ENCODE data around the gene LRP1B.

LRP1B gene

DNA sequence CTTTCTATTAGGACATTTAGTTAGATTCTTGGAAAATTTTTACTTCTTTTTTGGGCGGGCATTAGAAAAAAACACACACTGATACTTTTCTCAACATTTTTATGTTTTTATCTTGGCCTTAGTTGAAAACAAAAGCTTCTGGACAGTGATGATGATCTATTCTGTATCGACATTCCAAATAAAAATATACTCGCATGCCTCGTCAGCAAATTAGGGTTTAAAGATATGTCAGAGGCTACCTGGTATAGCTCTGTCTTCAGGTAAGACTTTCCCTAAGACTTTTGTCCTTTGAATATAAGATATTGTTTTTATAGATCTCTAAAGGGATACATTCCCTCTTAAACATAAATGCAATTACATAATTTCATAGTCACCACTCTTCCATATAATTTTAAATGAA is 816.8 kb downstream of the LRP1B start:
- TF ChIP-seq ZNF274 (IDR thresholded peaks at IDR 0.05; ENCODE audit: low read depth, low read length): no peak
- H3K4me3 ChIP-seq (ENCODE audit: low read length): no peak overlapping the region

GRCh38 chr2:141311430-141311829 is 819.4 kb downstream of the LRP1B start:
- TF ChIP-seq ZNF274 (IDR thresholded peaks at IDR 0.05; ENCODE audit: low read depth, low read length): no peak
- no peak overlapping the region for H3K4me3 ChIP-seq (ENCODE audit: low read length)

GRCh38 chr2:141306368-141306767 is 824.4 kb downstream of the LRP1B start:
- H3K4me3 ChIP-seq (ENCODE audit: low read length): no peak overlapping the region
- no peak for TF ChIP-seq ZNF274 (IDR thresholded peaks at IDR 0.05; ENCODE audit: low read depth, low read length)

DNA sequence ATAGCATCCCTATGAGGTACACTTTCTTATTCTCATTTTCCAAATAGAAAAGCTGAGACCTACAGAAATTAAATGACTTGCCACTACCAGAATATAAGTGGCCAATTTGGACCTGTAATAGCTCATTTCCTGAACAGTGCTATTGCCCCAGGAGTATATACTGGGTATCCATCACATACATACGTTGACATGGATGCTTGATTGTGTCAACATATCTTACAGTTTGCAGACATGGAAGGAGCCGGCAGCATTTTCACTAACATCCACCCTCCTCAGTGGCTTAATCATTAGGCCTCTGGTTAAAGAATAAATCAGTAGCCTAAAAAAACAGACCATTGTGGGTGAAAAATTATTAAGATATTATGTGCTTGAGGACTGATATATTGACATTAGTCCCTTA is 829.3 kb downstream of the LRP1B start:
- H3K4me3 ChIP-seq (ENCODE audit: low read length): no peak overlapping the region
- no peak for TF ChIP-seq ZNF274 (IDR thresholded peaks at IDR 0.05; ENCODE audit: low read depth, low read length)

GRCh38 chr2:141280037-141280436 is 850.8 kb downstream of the LRP1B start:
- TF ChIP-seq ZNF274 (IDR thresholded peaks at IDR 0.05; ENCODE audit: low read depth, low read length): no peak
- no peak overlapping the region for H3K4me3 ChIP-seq (ENCODE audit: low read length)

DNA sequence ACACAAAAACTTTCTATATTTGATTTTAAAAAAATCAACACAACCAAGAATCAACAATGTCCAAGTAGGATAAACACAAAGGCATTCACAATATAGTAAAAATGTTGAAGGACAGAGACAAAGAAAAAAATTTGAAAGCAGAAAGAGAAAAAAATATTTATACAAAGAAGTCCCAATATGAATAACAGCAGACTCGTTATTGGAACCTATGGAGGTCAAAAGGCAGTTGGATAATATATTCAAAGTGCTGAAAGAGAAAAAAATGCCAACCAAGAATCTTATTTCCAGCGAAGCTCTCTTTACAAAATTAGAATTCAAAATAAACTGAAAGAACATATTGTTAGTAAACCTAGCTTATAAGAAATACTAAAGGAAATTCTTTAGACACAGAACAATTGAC is 859.5 kb downstream of the LRP1B start:
- TF ChIP-seq ZNF274 (IDR thresholded peaks at IDR 0.05; ENCODE audit: low read depth, low read length): no peak
- no peak overlapping the region for H3K4me3 ChIP-seq (ENCODE audit: low read length)

- TF ChIP-seq ZNF274 (IDR thresholded peaks at IDR 0.05; ENCODE audit: low read depth, low read length): no peak
- H3K4me3 ChIP-seq (ENCODE audit: low read length): no peak overlapping the region
Measured at GRCh38 chr2:141264848-141265247, 866.0 kb downstream of the LRP1B start.

- no peak for TF ChIP-seq ZNF274 (IDR thresholded peaks at IDR 0.05; ENCODE audit: low read depth, low read length)
- no peak overlapping the region for H3K4me3 ChIP-seq (ENCODE audit: low read length)
Measured at GRCh38 chr2:141260911-141261310, 869.9 kb downstream of the LRP1B start.

DNA sequence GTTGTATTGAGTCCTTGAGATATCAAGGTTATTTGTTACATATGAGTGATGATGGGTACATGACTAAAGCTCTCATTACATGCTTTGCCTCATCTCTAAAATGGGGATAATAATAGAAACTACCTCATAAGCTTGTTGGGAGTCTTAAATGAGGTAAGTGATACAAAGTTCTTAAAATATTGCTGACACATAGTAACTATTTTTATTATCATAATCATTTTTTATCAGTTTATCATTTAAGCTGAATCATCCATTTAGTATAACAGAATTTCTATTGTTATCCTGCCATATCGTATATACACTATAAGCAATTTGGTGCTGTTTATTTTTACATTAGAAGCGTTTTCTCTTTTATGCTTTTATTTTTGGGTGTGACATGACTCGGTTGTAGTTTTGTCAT is 871.1 kb downstream of the LRP1B start:
- H3K4me3 ChIP-seq (ENCODE audit: low read length): no peak overlapping the region
- no peak for TF ChIP-seq ZNF274 (IDR thresholded peaks at IDR 0.05; ENCODE audit: low read depth, low read length)

GRCh38 chr2:141242008-141242407 is 888.8 kb downstream of the LRP1B start:
- H3K4me3 ChIP-seq (ENCODE audit: low read length): no peak overlapping the region
- no peak for TF ChIP-seq ZNF274 (IDR thresholded peaks at IDR 0.05; ENCODE audit: low read depth, low read length)

GRCh38 chr2:141226560-141226959 is 904.3 kb downstream of the LRP1B start:
- H3K4me3 ChIP-seq (ENCODE audit: low read length): no peak overlapping the region
- no peak for TF ChIP-seq ZNF274 (IDR thresholded peaks at IDR 0.05; ENCODE audit: low read depth, low read length)

DNA sequence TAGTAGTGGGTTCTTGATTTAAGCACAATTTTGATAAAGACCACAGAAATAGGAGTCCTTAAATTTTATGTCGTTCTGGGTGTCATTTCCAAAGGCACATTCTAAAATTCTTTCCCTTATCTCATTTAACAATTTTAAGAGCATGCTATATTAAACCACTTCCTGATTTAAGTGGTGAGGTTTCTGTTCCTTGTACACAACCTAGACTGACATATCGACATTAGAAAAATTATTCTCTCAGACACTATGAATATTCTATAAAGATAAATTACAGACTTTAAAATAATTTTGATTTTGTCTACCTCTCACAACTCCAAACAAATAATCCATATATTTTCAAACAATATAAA is 923.8 kb downstream of the LRP1B start:
- no peak for TF ChIP-seq ZNF274 (IDR thresholded peaks at IDR 0.05; ENCODE audit: low read depth, low read length)
- no peak overlapping the region for H3K4me3 ChIP-seq (ENCODE audit: low read length)

DNA sequence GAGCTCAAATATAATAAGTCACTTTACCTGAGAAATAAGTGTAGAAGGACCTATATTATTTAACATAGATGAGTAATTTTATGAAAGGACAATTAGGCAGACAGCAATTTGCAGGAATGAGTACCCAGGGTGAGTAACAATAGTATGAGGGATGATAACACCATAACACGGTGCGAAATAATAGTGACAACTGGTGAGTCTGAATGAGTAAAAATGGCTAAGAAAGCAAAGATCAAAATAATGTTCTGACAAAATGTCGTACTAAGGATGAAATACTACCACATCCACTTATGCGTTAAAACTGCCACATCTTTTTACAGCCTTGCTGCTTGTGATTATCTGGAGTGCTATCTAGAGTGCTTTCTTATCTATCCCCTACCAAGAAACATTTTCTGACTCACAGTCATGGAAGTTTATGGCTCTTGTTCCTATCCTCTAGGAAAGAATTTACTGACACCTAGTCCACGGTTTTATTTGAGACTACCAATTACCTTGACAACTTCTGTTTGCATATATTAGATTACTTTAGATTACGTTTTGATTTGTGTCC is 929.7 kb downstream of the LRP1B start:
- no peak for TF ChIP-seq ZNF274 (IDR thresholded peaks at IDR 0.05; ENCODE audit: low read depth, low read length)
- H3K4me3 ChIP-seq (ENCODE audit: low read length): no peak overlapping the region

GRCh38 chr2:141200191-141200590 is 930.6 kb downstream of the LRP1B start:
- no peak overlapping the region for H3K4me3 ChIP-seq (ENCODE audit: low read length)
- no peak for TF ChIP-seq ZNF274 (IDR thresholded peaks at IDR 0.05; ENCODE audit: low read depth, low read length)

DNA sequence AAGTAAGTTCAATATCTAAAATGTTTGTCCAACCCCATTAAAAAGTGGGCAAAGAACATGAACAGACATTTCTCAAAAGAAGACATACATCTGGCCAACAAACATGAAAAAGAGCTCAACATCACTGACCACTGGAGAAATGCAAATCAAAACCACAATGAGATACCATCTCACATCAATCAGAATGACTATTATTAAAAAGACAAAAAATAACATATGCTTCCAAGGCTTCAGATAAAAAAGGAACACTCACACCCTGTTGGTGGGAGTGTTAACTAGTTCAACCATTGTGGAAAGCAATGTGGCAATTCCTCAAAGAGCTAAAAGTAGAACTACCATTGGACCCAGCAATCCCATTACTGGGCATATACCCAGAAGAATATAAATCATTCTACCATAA is 931.1 kb downstream of the LRP1B start:
- TF ChIP-seq ZNF274 (IDR thresholded peaks at IDR 0.05; ENCODE audit: low read depth, low read length): no peak
- no peak overlapping the region for H3K4me3 ChIP-seq (ENCODE audit: low read length)

GRCh38 chr2:141195087-141195486 is 935.7 kb downstream of the LRP1B start:
- no peak overlapping the region for H3K4me3 ChIP-seq (ENCODE audit: low read length)
- no peak for TF ChIP-seq ZNF274 (IDR thresholded peaks at IDR 0.05; ENCODE audit: low read depth, low read length)

All from GM08714 (cell line).